ENCODE measurements around the gene CDH13. TPM values are rescaled to one million over a fixed set of nuclear protein-coding genes. Genes with fewer than 3 reads are reported as not detected.
A peak's percentile ranks its signal among the peaks of the same experiment; 100 is the strongest.

The CDH13 gene
- total and polyA plus RNA-seq, 2 donors (not counting 3 experiments of a cell fraction or from before 2014, with no cell fraction given) = 96.6 to 124 TPM

- BruUV-seq (replicated peaks) = no TSS peak
Measured at GRCh38 chr16:83845263-83845662, 1218.5 kb downstream of the CDH13 start.

DNA sequence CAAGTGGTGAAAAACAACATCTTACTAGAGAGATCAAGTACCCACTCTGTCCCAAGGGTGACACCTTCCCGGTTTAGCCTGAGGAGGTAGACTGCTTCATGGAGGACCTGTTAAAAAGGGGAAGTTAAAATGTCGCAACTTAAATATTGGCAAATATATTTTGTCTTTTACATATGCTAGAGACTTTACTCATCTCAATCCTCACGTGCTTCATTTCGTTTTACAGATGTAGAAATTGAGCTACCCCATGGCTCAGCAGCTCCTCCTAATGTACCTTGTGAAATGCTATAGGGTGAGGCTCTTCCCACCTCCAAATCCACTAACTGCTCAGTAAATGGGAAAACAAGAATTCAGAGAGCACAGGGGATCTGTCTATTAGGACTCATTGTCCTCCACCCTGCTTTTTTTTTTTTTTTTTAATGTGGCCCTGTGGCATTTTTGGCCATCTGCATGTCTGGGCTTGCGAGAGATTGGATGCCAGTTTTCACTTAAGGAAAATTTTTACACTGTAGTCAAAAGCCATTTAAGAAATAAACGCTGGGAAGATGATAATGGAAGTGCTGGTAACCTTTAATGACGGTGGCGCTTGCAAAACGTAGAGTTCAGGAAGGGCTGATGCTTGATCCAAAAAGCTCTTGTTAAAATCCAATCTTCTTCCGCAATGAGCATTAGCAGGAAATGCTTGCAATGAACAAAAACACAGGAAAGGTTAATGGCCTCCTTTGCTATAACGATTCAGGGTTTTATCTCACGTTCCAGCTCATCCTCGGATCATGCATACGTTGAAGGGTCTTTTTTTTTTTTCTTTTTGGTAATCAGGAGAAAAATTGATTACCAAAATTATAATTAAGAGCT is 1220.8 kb downstream of the CDH13 start:
- ChIA-PET POLR2A (interaction anchor here (0.9 kb wide), 1 partner anchor 12 kb away, joined by 3 read pairs; no protein-coding TSS in a partner anchor), CTCF (interaction anchor here (0.7 to 1.1 kb wide), 4 partner anchors 11 to 28 kb away, joined by 3 to 6 read pairs (median 4); no protein-coding TSS in a partner anchor)
- no peak overlapping the region for H3K27ac ChIP-seq (ENCODE audit: insufficient read depth, low read depth, low read length)
- H3K36me3 ChIP-seq (ENCODE audit: control insufficient read depth in 2 of 2, extremely low read depth in 1 of 2, insufficient read depth in 2 of 2, low read length in 2 of 2) = no peaks in the 10 kb centered on the region
- FAIRE-seq (peak; percentile 83), DNase-seq (ENCODE audit: low read depth, low spot score) (peak; percentile 37)
- no peak overlapping the region for H3K9ac ChIP-seq (replicated peaks; ENCODE audit: extremely low read depth, insufficient read depth, low read length)
- peaks cover 1 to 3% of the 10 kb centered on the region in 2 experiments for H3K27me3 ChIP-seq (ENCODE audit: control insufficient read depth in 2 of 2, insufficient read depth in 2 of 2, low read length in 2 of 2)
- intact Hi-C loops (cut with micrococcal nuclease) (no loop called here), dilution Hi-C loops (cut with MboI; ENCODE audit: extremely low pct_ligation_motif_present, low sequenced_read_pairs) (no loop called here)
- no peak for TF ChIP-seq EZH2 (IDR thresholded peaks at IDR 0.05; ENCODE audit: borderline replicate concordance, low read depth, low read length, severe bottlenecking)
- TF ChIP-seq GATA2 (IDR thresholded peaks at IDR 0.05; ENCODE audit: insufficient read depth, insufficient read length, low read depth, low read length) = no peak
- TF ChIP-seq FOS (IDR thresholded peaks at IDR 0.05; ENCODE audit: borderline replicate concordance, insufficient read depth, low read length) = no peak
- no peak for TF ChIP-seq MAX (IDR thresholded peaks at IDR 0.05; ENCODE audit: insufficient read depth, insufficient read length)
- H3K9me3 ChIP-seq (replicated peaks; ENCODE audit: control insufficient read depth, insufficient read depth, low read length) = no peaks in the 10 kb centered on the region
- no peak overlapping the region for H3K4me3 ChIP-seq (replicated peaks in 1 of 3; ENCODE audit: insufficient read depth in 1 of 3, low read depth in 1 of 3, low read length in 3 of 3)
- H3K4me2 ChIP-seq (ENCODE audit: insufficient read depth, low read length) = peak overlapping the region; percentile 49
- no peaks in the 10 kb centered on the region for H4K20me1 ChIP-seq (replicated peaks; ENCODE audit: control insufficient read depth, extremely low read depth, insufficient read depth, low read length)
- H3K4me1 ChIP-seq (ENCODE audit: control insufficient read depth, extremely low read depth, insufficient read depth, low read length) = peaks cover 6% of the 10 kb centered on the region
- H2AFZ ChIP-seq (ENCODE audit: low read depth, low read length) = no peak overlapping the region
- BruUV-seq (replicated peaks) = no TSS peak
- H3K9me1 ChIP-seq (replicated peaks; ENCODE audit: control insufficient read depth, extremely low read depth, insufficient read depth, low read length) = no peaks in the 10 kb centered on the region
- no peaks in the 10 kb centered on the region for H3K79me2 ChIP-seq (ENCODE audit: control insufficient read depth, insufficient read depth, low read length)

More at GRCh38 chr16:83845263-83845662, 1218.5 kb downstream of the CDH13 start:
- Histone ChIP-seq H3K36me3 (ENCODE audit: control insufficient read depth in 2 of 2, extremely low read depth in 1 of 2, insufficient read depth in 2 of 2, low read length in 2 of 2) (no peaks in the 10 kb centered on the region), H3K4me3 (replicated peaks in 1 of 3; ENCODE audit: insufficient read depth in 1 of 3, low read depth in 1 of 3, low read length in 3 of 3) (no peak overlapping the region), H3K4me1 (ENCODE audit: control insufficient read depth, extremely low read depth, insufficient read depth, low read length) (peaks cover 6% of the 10 kb centered on the region), H3K9me1 (replicated peaks; ENCODE audit: control insufficient read depth, extremely low read depth, insufficient read depth, low read length) (no peaks in the 10 kb centered on the region), H3K79me2 (ENCODE audit: control insufficient read depth, insufficient read depth, low read length) (no peaks in the 10 kb centered on the region), H3K9ac (replicated peaks; ENCODE audit: extremely low read depth, insufficient read depth, low read length) (no peak overlapping the region), H3K9me3 (replicated peaks; ENCODE audit: control insufficient read depth, insufficient read depth, low read length) (no peaks in the 10 kb centered on the region), H3K27ac (ENCODE audit: insufficient read depth, low read depth, low read length) (no peak overlapping the region), H3K4me2 (ENCODE audit: insufficient read depth, low read length) (no peak overlapping the region), H2AFZ (ENCODE audit: low read depth, low read length) (no peak overlapping the region), H4K20me1 (replicated peaks; ENCODE audit: control insufficient read depth, extremely low read depth, insufficient read depth, low read length) (no peaks in the 10 kb centered on the region), H3K27me3 (ENCODE audit: control insufficient read depth in 2 of 2, insufficient read depth in 2 of 2, low read length in 2 of 2) (no peaks in the 10 kb centered on the region)
- ChIA-PET POLR2A (no interaction called here), CTCF (no interaction called here)
- FAIRE-seq = no peak
- DNase-seq (ENCODE audit: low read depth, low spot score) = no peak
- intact Hi-C loops (cut with micrococcal nuclease) = no loop called here
- no peak for TF ChIP-seq JUN (IDR thresholded peaks at IDR 0.05; ENCODE audit: borderline replicate concordance, insufficient read depth, insufficient read length, low read depth)
- TF ChIP-seq POLR2AphosphoS5 (IDR thresholded peaks at IDR 0.05; ENCODE audit: insufficient read depth, low read depth, low read length) = no peak
- no peak for TF ChIP-seq MAX (IDR thresholded peaks at IDR 0.05; ENCODE audit: insufficient read depth, insufficient read length)
- no peak for TF ChIP-seq FOS (IDR thresholded peaks at IDR 0.05; ENCODE audit: borderline replicate concordance, insufficient read depth, low read length)
- no peak for TF ChIP-seq EZH2 (IDR thresholded peaks at IDR 0.05; ENCODE audit: borderline replicate concordance, low read depth, low read length, severe bottlenecking)
- no peak for TF ChIP-seq POLR2A (IDR thresholded peaks at IDR 0.05; ENCODE audit: low read depth, low read length)
- dilution Hi-C loops (cut with MboI; ENCODE audit: extremely low pct_ligation_motif_present, low sequenced_read_pairs) = no loop called here

All from endothelial cell of umbilical vein (primary cell).